Mesothelial cell of epicardium (in vitro differentiated cells): Measurements from ENCODE around the gene GRIP2. TPM values are rescaled to one million over a fixed set of nuclear protein-coding genes. Genes with fewer than 3 reads are reported as not detected.

Source experiments
- DNase-seq, 2 experiments: peaks; one replicate each; pipeline ENCODE4 v3.0.0; 2021; ENCODE audit warnings: low spot score in 2 of 2; ENCODE audit not compliant: unreplicated experiment in 2 of 2
- H3K27ac Mint-ChIP-seq: 2 replicates; pipeline ENCODE4 v1.8.0; 2021; ENCODE audit warnings: mixed read lengths
- H3K27me3 Mint-ChIP-seq: 2 replicates; pipeline ENCODE4 v1.8.0; 2021; ENCODE audit warnings: low read depth, mixed read lengths
- H3K36me3 Mint-ChIP-seq: 2 replicates; pipeline ENCODE4 v1.8.0; 2021; ENCODE audit warnings: mixed read lengths
- H3K4me1 Mint-ChIP-seq: 2 replicates; pipeline ENCODE4 v1.8.0; 2021; ENCODE audit warnings: mixed read lengths
- H3K4me3 Mint-ChIP-seq: 2 replicates; pipeline ENCODE4 v1.8.0; 2021; ENCODE audit warnings: mild to moderate bottlenecking, moderate library complexity, mixed read lengths
- H3K9me3 Mint-ChIP-seq: 2 replicates; pipeline ENCODE4 v1.8.0; 2021; ENCODE audit warnings: mixed read lengths
- total RNA-seq: library from RNA; stranded (reverse); gene quantifications from 3 replicates; pipeline ENCODE4 v1.2.1, GENCODE V29; 2021
- TF ChIP-seq, protein P1 (sequence below): fragments of 200-600 bp; sonication (generic); IDR thresholded peaks from one replicate; pipeline ENCODE4 v1.5.0; 2021; ENCODE audit warnings: antibody characterized with exemption; ENCODE audit not compliant: unreplicated experiment

Gene GRIP2
- total RNA-seq, 1 donor from 2014 or later = 1.1 TPM

- Mint-ChIP-seq H3K27ac (no peak overlapping the region), H3K36me3 (no peaks in the 10 kb centered on the region), H3K9me3 (no peaks in the 10 kb centered on the region), H3K4me1 (peaks cover 4% of the 10 kb centered on the region), H3K4me3 (no peak overlapping the region), H3K27me3 (peaks cover 28% of the 10 kb centered on the region)
- TF ChIP-seq, protein P1, sequence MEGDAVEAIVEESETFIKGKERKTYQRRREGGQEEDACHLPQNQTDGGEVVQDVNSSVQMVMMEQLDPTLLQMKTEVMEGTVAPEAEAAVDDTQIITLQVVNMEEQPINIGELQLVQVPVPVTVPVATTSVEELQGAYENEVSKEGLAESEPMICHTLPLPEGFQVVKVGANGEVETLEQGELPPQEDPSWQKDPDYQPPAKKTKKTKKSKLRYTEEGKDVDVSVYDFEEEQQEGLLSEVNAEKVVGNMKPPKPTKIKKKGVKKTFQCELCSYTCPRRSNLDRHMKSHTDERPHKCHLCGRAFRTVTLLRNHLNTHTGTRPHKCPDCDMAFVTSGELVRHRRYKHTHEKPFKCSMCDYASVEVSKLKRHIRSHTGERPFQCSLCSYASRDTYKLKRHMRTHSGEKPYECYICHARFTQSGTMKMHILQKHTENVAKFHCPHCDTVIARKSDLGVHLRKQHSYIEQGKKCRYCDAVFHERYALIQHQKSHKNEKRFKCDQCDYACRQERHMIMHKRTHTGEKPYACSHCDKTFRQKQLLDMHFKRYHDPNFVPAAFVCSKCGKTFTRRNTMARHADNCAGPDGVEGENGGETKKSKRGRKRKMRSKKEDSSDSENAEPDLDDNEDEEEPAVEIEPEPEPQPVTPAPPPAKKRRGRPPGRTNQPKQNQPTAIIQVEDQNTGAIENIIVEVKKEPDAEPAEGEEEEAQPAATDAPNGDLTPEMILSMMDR = no peak
- DNase-seq = no peak
Observed at GRCh38 chr3:14521611-14522010, 18.5 kb downstream of the GRIP2 start.

GRCh38 chr3:14520967-14521366 lies 19.2 kb downstream of the GRIP2 start:
- no peaks in the 10 kb centered on the region for H3K4me1 Mint-ChIP-seq
- H3K27me3 Mint-ChIP-seq = peaks cover 23% of the 10 kb centered on the region
- no peaks in the 10 kb centered on the region for H3K36me3 Mint-ChIP-seq
- no peak for DNase-seq
- H3K27ac Mint-ChIP-seq = no peak overlapping the region
- TF ChIP-seq, protein P1 = no peak
- no peak overlapping the region for H3K4me3 Mint-ChIP-seq
- H3K9me3 Mint-ChIP-seq = no peaks in the 10 kb centered on the region

DNA sequence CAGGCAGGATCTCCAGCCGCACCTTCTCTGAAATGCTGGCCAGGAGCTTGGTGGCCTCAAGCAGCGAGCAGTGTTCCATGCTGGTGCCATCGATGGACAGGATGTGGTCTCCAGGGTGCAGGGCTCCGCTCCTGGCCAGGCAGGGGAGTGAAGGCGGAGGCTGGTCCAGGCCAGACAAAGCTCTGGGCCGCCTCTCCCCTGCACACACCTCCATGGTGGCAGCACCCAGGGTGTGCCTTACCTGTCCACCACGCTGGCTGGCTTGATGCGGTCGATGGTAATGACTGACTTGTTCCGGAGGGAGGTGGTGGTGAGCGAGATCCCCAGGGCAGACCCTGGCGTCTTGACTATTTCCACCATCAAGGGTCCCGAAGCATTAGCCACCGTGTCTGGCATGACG lies 20.0 kb downstream of the GRIP2 start:
- Mint-ChIP-seq H3K27me3 (peaks cover 21% of the 10 kb centered on the region), H3K4me1 (no peaks in the 10 kb centered on the region), H3K9me3 (no peaks in the 10 kb centered on the region), H3K27ac (no peak overlapping the region), H3K4me3 (no peak overlapping the region), H3K36me3 (no peaks in the 10 kb centered on the region)
- no peak for DNase-seq
- TF ChIP-seq, protein P1 = no peak

DNA sequence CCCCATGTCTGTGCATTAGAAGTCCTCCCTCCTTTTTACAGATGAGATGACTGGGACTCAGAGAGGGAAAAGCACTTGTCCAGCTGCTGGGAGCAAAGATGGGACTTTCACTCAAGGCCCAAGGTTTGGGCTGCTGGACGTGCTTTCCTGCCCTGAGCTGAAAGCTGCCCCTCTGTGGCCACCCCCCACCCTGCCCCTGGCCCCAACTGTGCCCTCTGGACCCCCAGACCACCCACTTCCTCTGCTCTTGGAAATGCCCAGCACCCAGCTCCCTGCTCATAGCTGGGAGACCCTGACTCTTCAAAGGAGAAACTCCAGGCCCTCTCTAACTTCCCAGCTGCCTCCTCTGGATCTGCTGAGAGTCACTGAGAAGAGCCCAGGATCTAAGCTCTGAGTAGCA lies 20.7 kb downstream of the GRIP2 start:
- no peak for DNase-seq
- TF ChIP-seq, protein P1 = no peak
- Mint-ChIP-seq H3K4me1 (no peaks in the 10 kb centered on the region), H3K27ac (no peak overlapping the region), H3K9me3 (peaks cover 6% of the 10 kb centered on the region), H3K36me3 (no peaks in the 10 kb centered on the region), H3K4me3 (no peak overlapping the region), H3K27me3 (peaks cover 21% of the 10 kb centered on the region)

DNA sequence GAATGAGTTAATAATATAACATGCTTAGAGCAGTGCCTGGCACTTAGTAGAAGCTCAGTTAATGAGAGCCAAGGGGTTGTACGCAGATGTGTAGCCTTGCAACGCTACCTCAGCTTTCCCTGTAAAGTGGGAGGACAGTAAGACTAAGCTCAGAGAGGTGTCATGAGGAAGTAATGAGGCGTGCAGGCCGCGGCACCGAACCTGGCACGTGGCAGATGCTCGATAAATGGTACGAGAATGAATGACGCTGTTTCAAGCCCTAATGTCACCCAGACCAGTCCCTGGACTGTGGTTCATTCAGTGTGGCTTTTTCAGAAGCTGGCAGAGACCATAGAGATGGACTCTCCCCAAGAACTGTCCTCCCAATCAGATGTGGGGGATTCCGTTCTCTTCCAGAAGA lies 21.2 kb downstream of the GRIP2 start:
- Mint-ChIP-seq H3K4me1 (no peaks in the 10 kb centered on the region), H3K27me3 (peaks cover 21% of the 10 kb centered on the region), H3K9me3 (peaks cover 6% of the 10 kb centered on the region), H3K36me3 (no peaks in the 10 kb centered on the region), H3K27ac (no peak overlapping the region), H3K4me3 (no peak overlapping the region)
- TF ChIP-seq, protein P1 = no peak
- no peak for DNase-seq

DNA sequence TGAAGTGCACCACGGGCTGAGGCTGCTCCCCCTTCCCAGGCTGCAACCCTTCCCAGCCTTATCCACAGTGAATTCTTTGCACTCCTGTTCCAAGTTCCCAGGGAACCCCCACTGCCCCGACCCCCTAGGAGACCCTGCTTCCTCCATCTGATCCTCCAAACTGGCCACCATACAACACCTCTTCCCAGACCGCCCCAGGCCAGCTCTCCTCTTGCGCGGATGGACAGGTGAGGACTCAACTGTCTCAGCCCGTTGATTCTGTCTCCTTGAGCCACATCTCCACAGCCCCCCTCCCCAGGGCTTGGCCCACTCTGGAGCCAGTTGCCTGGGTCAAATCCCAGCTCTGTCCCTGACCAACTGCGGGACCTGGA lies 21.7 kb downstream of the GRIP2 start:
- DNase-seq = no peak
- peaks cover 6% of the 10 kb centered on the region for H3K9me3 Mint-ChIP-seq
- H3K27me3 Mint-ChIP-seq = peaks cover 21% of the 10 kb centered on the region
- H3K4me1 Mint-ChIP-seq = no peaks in the 10 kb centered on the region
- no peak overlapping the region for H3K4me3 Mint-ChIP-seq
- TF ChIP-seq, protein P1 = no peak
- no peaks in the 10 kb centered on the region for H3K36me3 Mint-ChIP-seq
- H3K27ac Mint-ChIP-seq = no peak overlapping the region
